H1 (cell line): ENCODE measurements around the gene EMX1. TPM values are rescaled to one million over a fixed set of nuclear protein-coding genes. Genes with fewer than 3 reads are reported as not detected.

Experiments
- CTCF ChIA-PET: fragments of 300-600 bp; sonication (Branson Sonifier 250); formaldehyde crosslinking; loops from one replicate; lab custom pipeline; 2021; ENCODE audit not compliant: partially characterized antibody; lab: Charles Lee
- POLR2A ChIA-PET: fragments of 300-600 bp; sonication (Branson Sonifier 250); formaldehyde crosslinking; loops from one replicate; lab custom pipeline; 2021; ENCODE audit warnings: inconsistent platforms; ENCODE audit not compliant: partially characterized antibody; lab: Charles Lee
- DNase-seq, 2 experiments: peaks; one replicate each; pipeline versions ENCODE4 v3.0.0 to v3.0.0-alpha.2; 2010 to 2022; ENCODE audit warnings: low spot score in 2 of 2, low read depth in 1 of 2, mixed read lengths in 1 of 2
- FAIRE-seq: peaks from 2 replicates; lab custom pipeline; 2011; peaks lifted over from hg19 to GRCh38; lab: Jason Lieb, UNC
- H2AFZ ChIP-seq: 2 replicates; pipeline ENCODE4 v1.8.1; 2012; ENCODE audit warnings: low read length, inconsistent platforms
- H2AK5ac ChIP-seq: 2 replicates; pipeline ENCODE4 v1.6.1; 2013; ENCODE audit warnings: low read depth, low read length
- H2BK120ac ChIP-seq: replicated peaks from 2 replicates; pipeline ENCODE3; 2013; ENCODE audit warnings: low read depth, low read length, inconsistent platforms
- H2BK12ac ChIP-seq: 2 replicates; pipeline ENCODE4 v1.6.1; 2013; ENCODE audit warnings: low read depth, low read length
- H2BK15ac ChIP-seq: 2 replicates; pipeline ENCODE4 v1.6.1; 2013; ENCODE audit warnings: low read length
- H2BK20ac ChIP-seq: 2 replicates; pipeline ENCODE4 v1.6.1; 2013; ENCODE audit warnings: low read length
- H2BK5ac ChIP-seq: 2 replicates; pipeline ENCODE4 v1.6.1; 2013; ENCODE audit warnings: low read depth, low read length
- H3K14ac ChIP-seq: 2 replicates; pipeline ENCODE4 v1.6.1; 2013; ENCODE audit warnings: inconsistent platforms; ENCODE audit not compliant: insufficient read length
- H3K18ac ChIP-seq: 2 replicates; pipeline ENCODE4 v1.6.1; 2013; ENCODE audit warnings: low read length; ENCODE audit errors: extremely low read depth
- H3K23ac ChIP-seq: 2 replicates; pipeline ENCODE4 v1.6.1; 2013; ENCODE audit warnings: inconsistent platforms; ENCODE audit not compliant: insufficient read length
- H3K23me2 ChIP-seq: 2 replicates; pipeline ENCODE4 v1.6.1; 2013; ENCODE audit warnings: low read depth, low read length
- H3K27ac ChIP-seq: 2 replicates; pipeline ENCODE4 v1.6.1; 2011; ENCODE audit warnings: low read depth, low read length, inconsistent platforms
- H3K27me3 ChIP-seq, 4 experiments: replicated peaks in 1 of 4; 1 replicate in 1 of 4; 2 replicates in 3 of 4; pipeline versions ENCODE4 v1.6.1 to v1.8.1; 2011 to 2013; ENCODE audit warnings: low read length in 3 of 4, mild to moderate bottlenecking in 3 of 4, inconsistent platforms in 2 of 4, mixed read lengths in 2 of 4, moderate library complexity in 1 of 4; ENCODE audit not compliant: control insufficient read depth in 3 of 4, insufficient read depth in 3 of 4; ENCODE audit errors: extremely low read depth in 1 of 4
- H3K36me3 ChIP-seq, 4 experiments: 2 replicates each; pipeline versions ENCODE4 v1.6.1 to v1.8.1; 2011 to 2013; ENCODE audit warnings: mild to moderate bottlenecking in 4 of 4, low read length in 3 of 4, moderate library complexity in 2 of 4, control low read depth in 1 of 4, inconsistent platforms in 1 of 4; ENCODE audit not compliant: insufficient read depth in 4 of 4, control insufficient read depth in 2 of 4
- H3K4ac ChIP-seq: replicated peaks from 2 replicates; pipeline ENCODE3; 2013; ENCODE audit warnings: low read length, low read depth, mixed read lengths, inconsistent platforms; ENCODE audit not compliant: insufficient read length
- H3K4me1 ChIP-seq, 4 experiments: replicated peaks in 1 of 4; 1 replicate in 1 of 4; 2 replicates in 3 of 4; pipeline versions ENCODE4 v1.6.1 to v1.8.1; 2011 to 2013; ENCODE audit warnings: low read length in 3 of 4, inconsistent platforms in 2 of 4, mixed read lengths in 1 of 4; ENCODE audit not compliant: insufficient read depth in 4 of 4, control insufficient read depth in 3 of 4
- H3K4me2 ChIP-seq, 2 experiments: 2 replicates each; pipeline versions ENCODE4 v1.6.1 to v1.8.1; 2011 to 2013; ENCODE audit warnings: low read depth in 2 of 2, low read length in 2 of 2, control low read depth in 1 of 2, inconsistent platforms in 1 of 2, mild to moderate bottlenecking in 1 of 2; ENCODE audit not compliant: insufficient read depth in 1 of 2
- H3K4me3 ChIP-seq, 4 experiments: fragments of 200-600, 300-600 bp in 1 of 4; sonication (generic), shearing (Covaris generic), sonication (Bioruptor Twin) in 1 of 4; 2 replicates each; pipeline versions ENCODE4 v1.5.1 to v1.8.1; 2011 to 2016; ENCODE audit warnings: low read length in 4 of 4, low read depth in 3 of 4, control low read depth in 2 of 4, inconsistent platforms in 2 of 4, mild to moderate bottlenecking in 2 of 4, mixed read lengths in 1 of 4, moderate library complexity in 1 of 4; ENCODE audit not compliant: insufficient read depth in 2 of 4; ENCODE audit errors: extremely low read depth in 1 of 4
- H3K56ac ChIP-seq: replicated peaks from 2 replicates; pipeline ENCODE3; 2013; ENCODE audit warnings: low read depth, mild to moderate bottlenecking, mixed read lengths, low read length, inconsistent platforms; ENCODE audit not compliant: insufficient read length
- H3K79me1 ChIP-seq: 2 replicates; pipeline ENCODE4 v1.6.1; 2013; ENCODE audit warnings: low read depth, low read length, control low read depth
- H3K79me2 ChIP-seq, 2 experiments: 2 replicates each; pipeline versions ENCODE4 v1.6.1 to v1.8.1; 2012 to 2013; ENCODE audit warnings: low read length in 2 of 2, mild to moderate bottlenecking in 2 of 2, inconsistent platforms in 1 of 2; ENCODE audit not compliant: insufficient read depth in 2 of 2, control insufficient read depth in 1 of 2
- H3K9ac ChIP-seq, 4 experiments: replicated peaks in 1 of 4; 1 replicate in 1 of 4; 2 replicates in 3 of 4; pipeline versions ENCODE4 v1.6.1 to v1.8.1; 2011 to 2013; ENCODE audit warnings: low read depth in 3 of 4, low read length in 3 of 4, control low read depth in 2 of 4, mild to moderate bottlenecking in 2 of 4, moderate library complexity in 2 of 4, inconsistent platforms in 1 of 4; ENCODE audit errors: extremely low read depth in 1 of 4
- H3K9me3 ChIP-seq, 2 experiments: 2 replicates each; pipeline versions ENCODE4 v1.6.1 to v1.8.1; 2012 to 2013; ENCODE audit warnings: mild to moderate bottlenecking in 2 of 2, moderate library complexity in 2 of 2, control low read depth in 1 of 2, inconsistent platforms in 1 of 2, low read depth in 1 of 2, low read length in 1 of 2, mixed read lengths in 1 of 2; ENCODE audit not compliant: insufficient read depth in 2 of 2
- H4K20me1 ChIP-seq, 2 experiments: replicated peaks in 1 of 2; 2 replicates each; pipeline versions ENCODE3 to v1.8.1; 2011 to 2013; ENCODE audit warnings: inconsistent platforms in 2 of 2, low read length in 2 of 2, mild to moderate bottlenecking in 1 of 2; ENCODE audit not compliant: insufficient read depth in 2 of 2, control insufficient read depth in 1 of 2
- H4K5ac ChIP-seq: 2 replicates; pipeline ENCODE4 v1.6.1; 2013; ENCODE audit warnings: low read length, low read depth, mixed read lengths, inconsistent platforms; ENCODE audit not compliant: insufficient read length
- H4K8ac ChIP-seq: 2 replicates; pipeline ENCODE4 v1.8.0; 2013; ENCODE audit warnings: mild to moderate bottlenecking, moderate library complexity, low read length, inconsistent platforms; ENCODE audit not compliant: insufficient read depth; ENCODE audit errors: extremely low read depth
- H4K91ac ChIP-seq: replicated peaks from 2 replicates; pipeline ENCODE3; 2013; ENCODE audit warnings: low read length, mixed read lengths, inconsistent platforms; ENCODE audit not compliant: insufficient read length
- CHD1 ChIP-seq: IDR thresholded peaks from 2 replicates; pipeline ENCODE4 v1.6.1; 2012; ENCODE audit warnings: low read depth, low read length, improper control_type of control experiment
- KDM1A ChIP-seq: fragments of 200-600, 300-600 bp; sonication (generic); IDR thresholded peaks from 2 replicates; pipeline ENCODE4 v1.7.1; 2016; ENCODE audit warnings: mild to moderate bottlenecking, low read length, borderline replicate concordance
- RAD21 ChIP-seq, 2 experiments: IDR thresholded peaks in 1 of 2; conservative IDR thresholded peaks in 1 of 2; 2 replicates each; pipeline ENCODE4 v1.6.1; 2011; ENCODE audit warnings: low read depth in 2 of 2, low read length in 2 of 2, improper control_type of control experiment in 1 of 2, inconsistent platforms in 1 of 2, mild to moderate bottlenecking in 1 of 2, moderate library complexity in 1 of 2
- RNF2 ChIP-seq: fragments of 200-900, 300-1000 bp; sonication (generic); IDR thresholded peaks from 2 replicates; pipeline ENCODE4 v1.7.1; 2016; ENCODE audit warnings: borderline replicate concordance, low read depth, mild to moderate bottlenecking, antibody characterized with exemption, low read length; ENCODE audit not compliant: poor library complexity, severe bottlenecking; ENCODE audit errors: missing control alignments
- ZNF274 ChIP-seq: IDR thresholded peaks from 2 replicates; pipeline ENCODE4 v1.7.0; 2012; ENCODE audit warnings: low read length, borderline replicate concordance; ENCODE audit errors: extremely low read depth
- WGBS, 2 experiments: shearing (Covaris generic) in 1 of 2; methylation state at CpG; one replicate each; pipeline versions ENCODE4 v1.1.6 to v1.1.7; 2013 to 2015; ENCODE audit warnings: low lambda C conversion rate in 2 of 2, mixed read lengths in 2 of 2, inconsistent platforms in 1 of 2, low coverage in 1 of 2, missing lambda C conversion rate in 1 of 2; ENCODE audit not compliant: insufficient replicate concordance in 2 of 2, insufficient coverage in 1 of 2, insufficient read length in 1 of 2; ENCODE audit errors: extremely low coverage in 1 of 2, missing lambda C conversion rate in 1 of 2; 5-methylcytosine and 5-hydroxymethylcytosine counted together
- polyA plus RNA-seq, 7 experiments: library from polyadenylated mRNA; depleted of rRNA in 3 of 7; stranded (reverse) in 5 of 7; unstranded in 2 of 7; fragments of >200 nt in 5 of 7; fragments of 200-250 nt in 2 of 7; gene quantifications; 1 replicate in 5 of 7; 2 replicates in 1 of 7; 4 replicates in 1 of 7; pipeline versions ENCODE4 v1.2.1 to v1.2.3, GENCODE V29; 2011 to 2013; ENCODE audit warnings: missing spikeins in 2 of 7, mixed read lengths in 2 of 7
- total RNA-seq: library from RNA; stranded (reverse); fragmentation: NEBNext Ultra II Directional; extraction: Animal tissue kit (Norgen Biotek cat#: 25700); gene quantifications from 2 replicates; pipeline ENCODE4 v1.2.1, GENCODE V29; 2021

The EMX1 gene
- total and polyA plus RNA-seq, 2 of the 8 experiments (the other 6 are each of a cell fraction or from before 2014, with no cell fraction given): 2.4 to 4.9 TPM

DNA sequence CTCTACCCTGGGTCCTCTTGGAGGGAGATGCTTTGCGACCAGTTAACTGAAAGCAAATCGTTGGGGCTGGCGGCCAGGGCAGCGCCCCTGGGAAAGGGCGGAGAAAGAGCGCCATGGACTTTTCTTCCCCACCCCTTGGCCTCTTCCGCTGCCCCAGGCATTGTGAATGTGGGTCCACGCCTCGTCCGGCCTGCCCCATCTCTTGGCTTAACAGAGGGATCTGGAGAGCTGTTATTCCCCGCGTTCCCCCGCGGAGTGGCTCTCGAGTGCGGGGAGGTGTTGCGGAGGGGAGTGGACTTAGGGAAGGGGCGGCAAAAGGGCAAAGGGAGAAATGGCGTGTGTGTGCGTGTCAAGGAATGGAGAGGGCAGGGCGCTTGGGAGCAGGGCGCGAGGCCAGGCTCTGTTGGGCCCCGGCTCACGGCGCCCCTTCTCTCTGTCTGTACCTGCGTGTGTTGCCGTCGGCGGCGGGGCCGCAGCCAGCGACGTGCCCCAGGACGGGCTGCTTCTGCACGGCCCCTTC is 6.6 kb downstream of the EMX1 start:
- no peak overlapping the region for H2AK5ac ChIP-seq
- FAIRE-seq (no peak), DNase-seq (peak in 1 of 2 experiments; percentile 73)
- H3K36me3 ChIP-seq: peaks cover 0 to 2% (median 0%) of the 10 kb centered on the region in 4 experiments; a peak in 1 of 8 replicates
- peaks cover 7% of the 10 kb centered on the region; the same call in 1 of the 2 replicates for H3K23me2 ChIP-seq
- H3K27me3 ChIP-seq: peaks cover 95 to 100% (median 98%) of the 10 kb centered on the region in 4 experiments
- no peak overlapping the region; the same call in none of the 2 replicates for H4K8ac ChIP-seq
- H3K9ac ChIP-seq: no peak overlapping the region
- no peak overlapping the region for H3K56ac ChIP-seq
- peaks cover 0 to 4% of the 10 kb centered on the region in 2 experiments; a peak in 1 of 4 replicates for H3K9me3 ChIP-seq
- H3K23ac ChIP-seq: no peak overlapping the region
- no peak overlapping the region for H4K5ac ChIP-seq
- H3K79me1 ChIP-seq: no peaks in the 10 kb centered on the region
- H3K4me3 ChIP-seq: peak overlapping the region in 3 of 4 experiments; percentile 19 to 54 (median 21); a peak in 5 of 8 replicates
- peak overlapping the region; percentile 81; the same call in 1 of the 2 replicates for H3K18ac ChIP-seq
- H2BK120ac ChIP-seq: no peak overlapping the region
- H3K4ac ChIP-seq: peak overlapping the region; percentile 14
- H4K91ac ChIP-seq: peak overlapping the region; percentile 27
- peak overlapping the region; percentile 67; the same call in 1 of the 2 replicates for H2BK15ac ChIP-seq
- POLR2A ChIA-PET: interaction anchor here (1.0 to 3.2 kb wide), 9 partner anchors 9 to 40 kb away, joined by 3 to 18 read pairs (median 5); partner anchors contain the start of gene SPR
- CTCF ChIA-PET: interaction anchor here (0.8 to 24.3 kb wide), 12 partner anchors 11 to 254 kb away, joined by 3 to 497 read pairs (median 5); partner anchors contain the start of gene SPR
- H3K27ac ChIP-seq: no peak overlapping the region
- peak overlapping the region; percentile 72; the same call in 1 of the 2 replicates for H2BK12ac ChIP-seq
- peak overlapping the region; percentile 67 to 72 for H3K4me2 ChIP-seq
- H2AFZ ChIP-seq: no peak overlapping the region; the same call in 1 of the 2 replicates
- H3K79me2 ChIP-seq: no peaks in the 10 kb centered on the region
- H3K14ac ChIP-seq: no peak overlapping the region
- no peak overlapping the region for H2BK20ac ChIP-seq
- 4% methylated on average over 36 of the region's 36 CpGs; no CpG with 5 or more reads in 1 of the 2 experiments for WGBS, 2 experiments
- peaks cover 6 to 38% (median 18%) of the 10 kb centered on the region in 4 experiments for H3K4me1 ChIP-seq
- H4K20me1 ChIP-seq: peaks cover 17 to 27% of the 10 kb centered on the region in 2 experiments
- H2BK5ac ChIP-seq: peak overlapping the region; percentile 61; the same call in 1 of the 2 replicates
- no peak for TF ChIP-seq RAD21 (IDR thresholded peaks at IDR 0.05 in 1 of 2, conservative IDR thresholded peaks at IDR 0.05 in 1 of 2; ENCODE audit: low read depth in 2 of 2, low read length in 2 of 2)
- TF ChIP-seq ZNF274: no peak
- no peak for TF ChIP-seq KDM1A
- peak; percentile 78 for TF ChIP-seq RNF2
- no peak for TF ChIP-seq CHD1
